Vagina (tissue), 2 donors: ENCODE data around the gene C11orf98. TPM values are rescaled to one million over a fixed set of nuclear protein-coding genes. Genes with fewer than 3 reads are reported as not detected.

Source experiments
- DNase-seq, 2 donors: peaks; one replicate each; pipeline ENCODE4 v3.0.0-alpha.2; 2017; ENCODE audit errors: extremely low spot score in 2 of 2
- H3K27ac ChIP-seq: fragments of 200-600 bp; sonication (generic); one replicate; pipeline ENCODE4 v1.5.1; 2019
- H3K27me3 ChIP-seq: fragments of 200-600 bp; sonication (generic); one replicate; pipeline ENCODE4 v1.5.1; 2019
- H3K36me3 ChIP-seq, 2 donors: fragments of 200-600 bp; sonication (generic); one replicate each; pipeline ENCODE4 v1.5.1; 2017 to 2019
- H3K4me1 ChIP-seq: fragments of 200-600 bp; sonication (generic); one replicate; pipeline ENCODE4 v1.5.1; 2019
- H3K4me3 ChIP-seq, 2 donors: fragments of 200-600 bp; sonication (generic); 1 replicate in 1 of 2; 2 replicates in 1 of 2; pipeline ENCODE4 v1.5.1; 2016 to 2019
- H3K9me3 ChIP-seq: fragments of 200-600 bp; sonication (generic); one replicate; pipeline ENCODE4 v1.5.1; 2019
- POLR2A ChIP-seq, 2 donors: fragments of 450-650 bp; IDR thresholded peaks; one replicate each; pipeline ENCODE4 v1.6.1; 2017; ENCODE audit warnings: antibody characterized with exemption in 2 of 2, mild to moderate bottlenecking in 2 of 2, moderate library complexity in 2 of 2
- POLR2AphosphoS5 ChIP-seq, 2 donors: sonication (generic); formaldehyde crosslinking; IDR thresholded peaks; one replicate each; pipeline ENCODE4 v1.9.0; 2017; ENCODE audit warnings: antibody characterized with exemption in 2 of 2, mild to moderate bottlenecking in 2 of 2, low read depth in 1 of 2; ENCODE audit not compliant: insufficient read depth in 1 of 2
- intact Hi-C: fragments of 100-400 bp; cut with DNase I; formaldehyde crosslinking; loops from one replicate; pipeline ENCODE4 v1.15.1; 2023
- total RNA-seq: library from RNA; depleted of rRNA; stranded (reverse); fragments of >200 nt; gene quantifications from one replicate; pipeline ENCODE4 v1.2.3, GENCODE V29; 2016
- TF ChIP-seq, protein P1 (sequence below), 3 experiments: fragments of 450-650 bp in 2 of 3; fragments of 200-600 bp in 1 of 3; sonication (generic) in 1 of 3; IDR thresholded peaks; one replicate each; pipeline ENCODE4 v1.5.1; 2017 to 2019; ENCODE audit warnings: antibody characterized with exemption in 3 of 3, mild to moderate bottlenecking in 2 of 3, moderate library complexity in 2 of 3

The C11orf98 gene
- total RNA-seq, 1 donor from 2014 or later = 44.2 TPM

DNA sequence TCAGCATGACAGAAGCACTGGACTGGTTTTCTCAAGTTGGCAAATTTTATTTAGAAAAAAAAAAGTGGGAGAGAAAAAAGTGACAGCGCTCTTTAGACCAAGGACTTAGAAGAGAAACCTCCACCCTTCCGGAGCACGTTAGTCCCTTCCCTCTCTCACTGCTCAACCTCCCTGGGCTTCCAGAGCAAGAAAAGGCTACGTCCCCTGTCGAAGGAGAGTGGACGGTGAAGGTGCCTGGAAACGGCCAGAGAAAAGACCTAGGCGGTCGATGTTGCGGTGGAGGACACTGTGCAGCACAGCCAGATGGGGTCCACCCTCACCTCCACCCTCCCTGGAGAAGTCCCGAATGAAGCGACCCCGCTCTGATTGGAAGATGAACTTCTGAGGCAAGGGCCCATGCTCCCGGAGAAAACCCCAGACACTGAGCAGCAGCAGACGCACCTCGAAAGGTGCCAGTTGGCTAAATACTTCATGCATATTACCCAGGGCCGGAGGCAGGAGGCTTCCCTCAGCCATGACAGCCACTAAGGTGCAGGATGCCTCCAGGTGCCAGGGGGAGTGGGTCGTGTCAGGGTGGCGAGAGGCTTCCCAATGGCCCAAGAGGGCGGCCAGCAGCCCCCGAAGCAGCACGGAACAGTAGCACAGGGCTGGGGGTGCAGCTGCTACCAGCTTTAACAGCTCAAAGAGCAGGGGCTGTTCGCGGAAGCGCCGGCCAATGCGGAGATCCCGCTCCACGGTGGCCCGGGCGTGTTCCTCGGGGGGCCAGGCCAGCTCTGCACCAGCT is 18.0 kb downstream of the C11orf98 start:
- H3K9me3 ChIP-seq = no peaks in the 10 kb centered on the region
- H3K27me3 ChIP-seq = no peaks in the 10 kb centered on the region
- DNase-seq = no peak
- intact Hi-C loops = no loop called here
- peaks cover 35% of the 10 kb centered on the region for H3K4me1 ChIP-seq
- TF ChIP-seq POLR2AphosphoS5 (IDR thresholded peaks at IDR 0.05; ENCODE audit: insufficient read depth in 1 of 2, low read depth in 1 of 2) (no peak), POLR2A (IDR thresholded peaks at IDR 0.05) (no peak)
- TF ChIP-seq, protein P1, sequence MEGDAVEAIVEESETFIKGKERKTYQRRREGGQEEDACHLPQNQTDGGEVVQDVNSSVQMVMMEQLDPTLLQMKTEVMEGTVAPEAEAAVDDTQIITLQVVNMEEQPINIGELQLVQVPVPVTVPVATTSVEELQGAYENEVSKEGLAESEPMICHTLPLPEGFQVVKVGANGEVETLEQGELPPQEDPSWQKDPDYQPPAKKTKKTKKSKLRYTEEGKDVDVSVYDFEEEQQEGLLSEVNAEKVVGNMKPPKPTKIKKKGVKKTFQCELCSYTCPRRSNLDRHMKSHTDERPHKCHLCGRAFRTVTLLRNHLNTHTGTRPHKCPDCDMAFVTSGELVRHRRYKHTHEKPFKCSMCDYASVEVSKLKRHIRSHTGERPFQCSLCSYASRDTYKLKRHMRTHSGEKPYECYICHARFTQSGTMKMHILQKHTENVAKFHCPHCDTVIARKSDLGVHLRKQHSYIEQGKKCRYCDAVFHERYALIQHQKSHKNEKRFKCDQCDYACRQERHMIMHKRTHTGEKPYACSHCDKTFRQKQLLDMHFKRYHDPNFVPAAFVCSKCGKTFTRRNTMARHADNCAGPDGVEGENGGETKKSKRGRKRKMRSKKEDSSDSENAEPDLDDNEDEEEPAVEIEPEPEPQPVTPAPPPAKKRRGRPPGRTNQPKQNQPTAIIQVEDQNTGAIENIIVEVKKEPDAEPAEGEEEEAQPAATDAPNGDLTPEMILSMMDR (IDR thresholded peaks at IDR 0.05) = no peak
- peak overlapping the region; percentile 92 for H3K27ac ChIP-seq
- peak overlapping the region in 1 of 2 donors; percentile 100 for H3K4me3 ChIP-seq
- H3K36me3 ChIP-seq = peaks cover 0 to 34% of the 10 kb centered on the region in 2 donors

DNA sequence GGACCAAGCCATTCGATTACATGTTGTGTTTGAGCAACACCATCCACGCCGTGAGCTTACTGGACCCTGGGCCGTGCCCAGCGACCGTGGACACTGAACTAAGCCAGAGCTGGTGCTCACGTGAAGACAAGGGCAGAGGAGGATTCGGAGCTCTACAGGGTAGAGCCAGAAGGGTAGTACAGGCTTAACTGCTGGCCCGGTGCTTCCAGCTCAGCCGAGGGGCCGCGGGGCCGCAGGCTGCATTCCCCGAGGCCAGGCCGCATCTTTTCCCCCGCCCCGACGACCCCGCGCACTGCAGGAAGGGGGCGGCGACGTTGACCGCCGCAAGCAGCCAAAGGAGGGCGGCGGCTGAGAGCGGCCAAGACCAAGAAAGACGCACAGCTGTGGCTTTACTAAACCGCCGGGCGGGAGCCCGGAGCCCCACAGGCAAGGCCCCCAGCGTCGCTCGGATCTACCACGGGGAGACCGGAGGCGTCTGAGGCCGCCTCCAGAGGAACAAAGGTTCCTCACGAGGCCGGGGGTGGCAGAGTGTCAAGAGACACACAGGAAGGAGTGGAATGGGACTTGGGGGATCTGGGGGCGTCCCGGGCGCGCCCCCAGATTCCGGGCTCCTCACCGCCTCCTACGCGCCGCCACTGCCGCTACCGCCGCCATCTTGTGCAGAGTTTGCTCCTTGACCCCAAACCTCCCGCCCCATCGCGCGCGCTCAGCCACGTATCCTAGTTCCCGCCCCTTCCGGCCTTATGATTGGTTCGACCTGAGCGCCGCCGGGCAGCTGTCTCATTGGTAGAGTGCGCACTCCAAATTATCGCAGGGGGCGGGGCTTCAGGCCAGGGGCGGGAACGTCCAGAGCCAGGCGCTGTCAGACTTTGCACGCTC is 18.8 kb downstream of the C11orf98 start, which contains the start of gene GANAB:
Gene GANAB, minus strand, starts transcription at position 668 of the 879 bp plus-strand sequence. Its CDS starts 14 bp downstream, at position 654.
- no peaks in the 10 kb centered on the region for H3K27me3 ChIP-seq
- peak in 1 of 2 donors; percentile 97 for DNase-seq
- H3K36me3 ChIP-seq = peaks cover 0 to 34% of the 10 kb centered on the region in 2 donors
- peak within 1 kb of the TSS; percentile 92 for H3K27ac ChIP-seq
- peak within 1 kb of the TSS; percentile 64 to 100 for H3K4me3 ChIP-seq
- no peaks in the 10 kb centered on the region for H3K9me3 ChIP-seq
- intact Hi-C loops = no loop called here
- H3K4me1 ChIP-seq = peaks cover 35% of the 10 kb centered on the region
- peak in 1 of 2 donors; percentile 77 for TF ChIP-seq POLR2A (IDR thresholded peaks at IDR 0.05)
- TF ChIP-seq, protein P1 (IDR thresholded peaks at IDR 0.05) = no peak
- TF ChIP-seq POLR2AphosphoS5 (IDR thresholded peaks at IDR 0.05; ENCODE audit: insufficient read depth in 1 of 2, low read depth in 1 of 2) = peak; percentile 94

DNA sequence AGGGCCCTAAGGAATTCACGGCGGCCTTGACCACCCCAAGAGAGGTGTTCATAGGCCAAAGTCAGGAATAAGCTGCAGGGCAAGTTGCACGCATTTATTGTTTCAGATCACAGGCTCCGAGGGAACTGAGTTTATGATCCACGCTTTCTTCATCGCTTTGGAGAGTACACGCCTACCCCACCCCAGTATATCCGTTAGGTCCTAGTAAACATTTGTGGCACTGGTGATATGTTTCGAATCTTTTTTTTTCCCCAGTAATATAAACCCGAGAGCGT is 19.4 kb downstream of the C11orf98 start:
- Histone ChIP-seq H3K36me3 (peaks cover 0 to 34% of the 10 kb centered on the region in 2 donors), H3K27me3 (no peaks in the 10 kb centered on the region), H3K4me3 (peak overlapping the region; percentile 64 to 100), H3K27ac (peak overlapping the region; percentile 92), H3K4me1 (peaks cover 32% of the 10 kb centered on the region), H3K9me3 (no peaks in the 10 kb centered on the region)
- no peak for DNase-seq
- intact Hi-C loops = no loop called here
- TF ChIP-seq POLR2AphosphoS5 (IDR thresholded peaks at IDR 0.05; ENCODE audit: insufficient read depth in 1 of 2, low read depth in 1 of 2) (no peak), POLR2A (IDR thresholded peaks at IDR 0.05) (no peak)
- TF ChIP-seq, protein P1 (IDR thresholded peaks at IDR 0.05) = no peak

DNA sequence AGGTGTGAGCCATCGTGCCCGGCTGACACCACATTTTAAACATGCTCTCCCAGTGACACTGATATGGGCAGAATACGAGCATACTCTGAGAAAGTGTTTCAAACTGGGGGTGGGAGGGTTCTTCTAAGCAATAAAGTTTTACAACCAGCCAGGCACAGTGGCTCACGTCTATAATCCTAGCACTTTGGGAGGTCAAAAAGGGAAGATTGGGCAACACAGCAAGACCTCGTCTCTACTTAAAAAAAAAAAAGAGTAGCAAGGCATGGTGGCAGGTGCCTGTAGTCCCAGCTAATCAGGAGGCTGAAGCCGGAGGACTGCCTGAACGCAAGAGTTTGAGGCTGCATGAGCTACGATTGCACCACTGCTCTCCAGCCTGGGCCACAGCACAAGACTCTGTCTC is 20.8 kb downstream of the C11orf98 start:
- no peak for DNase-seq
- Histone ChIP-seq H3K4me3 (no peak overlapping the region), H3K27ac (no peak overlapping the region), H3K4me1 (peaks cover 32% of the 10 kb centered on the region), H3K9me3 (no peaks in the 10 kb centered on the region), H3K27me3 (no peaks in the 10 kb centered on the region), H3K36me3 (peaks cover 0 to 33% of the 10 kb centered on the region in 2 donors)
- intact Hi-C loops = no loop called here
- TF ChIP-seq POLR2AphosphoS5 (IDR thresholded peaks at IDR 0.05; ENCODE audit: insufficient read depth in 1 of 2, low read depth in 1 of 2) (no peak), POLR2A (IDR thresholded peaks at IDR 0.05) (no peak)
- TF ChIP-seq, protein P1 (IDR thresholded peaks at IDR 0.05) = no peak
